ENCODE data around the gene SIX5. TPM values are rescaled to one million over a fixed set of nuclear protein-coding genes. Genes with fewer than 3 reads are reported as not detected.

SIX5 gene
- total and polyA plus RNA-seq, 9 of the 15 experiments (the other 6 are each of a cell fraction or from before 2014, with no cell fraction given): 1.4 to 17.2 (median 7.4) TPM; not detected in 2

DNA sequence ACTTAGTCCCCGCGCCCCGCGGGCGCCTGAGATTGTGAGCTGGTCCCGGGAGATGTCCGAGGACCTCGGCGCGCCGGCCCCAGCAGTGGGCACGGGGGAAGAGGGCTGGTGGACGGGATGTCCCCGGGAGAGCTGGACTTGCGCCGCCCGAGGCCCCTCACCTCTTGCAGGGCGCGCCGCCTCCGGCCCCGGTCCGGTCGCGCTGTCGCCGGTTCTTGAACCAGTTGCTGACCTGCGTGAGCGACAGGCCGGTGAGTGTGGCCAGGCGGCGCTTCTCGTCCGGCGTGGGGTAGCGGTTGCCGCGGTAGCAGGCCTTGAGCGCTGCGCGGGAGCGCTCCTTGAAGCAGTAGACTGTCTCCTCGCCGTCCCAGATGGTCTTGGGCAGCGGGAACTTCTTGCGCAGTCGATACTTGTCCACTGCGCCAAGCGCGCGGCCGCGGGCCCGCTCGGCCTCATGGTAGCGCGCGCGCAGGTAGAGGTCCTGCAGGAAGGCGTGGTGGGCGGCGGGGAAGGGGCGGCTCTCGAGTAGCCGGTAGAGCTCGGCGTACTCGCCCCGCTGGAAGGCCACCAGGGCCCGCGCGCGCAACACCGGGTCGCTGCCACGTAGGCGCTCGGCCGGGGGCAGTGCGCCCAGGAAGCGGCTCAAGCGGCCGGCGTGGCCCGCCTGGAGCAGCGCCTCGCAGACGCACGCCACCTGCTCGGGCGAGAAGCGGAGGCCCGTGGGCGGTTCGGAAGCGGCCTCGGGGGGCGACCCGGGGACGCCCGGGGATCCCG lies 984 bp downstream of the SIX5 start (continued):
- no peak for TF ChIP-seq CEBPB (tag; IDR thresholded peaks at IDR 0.05)
- no peak for TF ChIP-seq ZKSCAN1 (IDR thresholded peaks at IDR 0.05; ENCODE audit: low read depth, low read length)
- TF ChIP-seq LARP7 (IDR thresholded peaks at IDR 0.05): no peak
- TF ChIP-seq EP400 (IDR thresholded peaks at IDR 0.05): peak; percentile 43; the same call in 1 of the 2 replicates
- 0 out of 2 replicates have a peak, but pooled peaks have one; percentile 23 for TF ChIP-seq SIN3B (IDR thresholded peaks at IDR 0.05; ENCODE audit: low read depth)
- 0 out of 2 replicates have a peak, but pooled peaks have one; percentile 45 for TF ChIP-seq ELF2 (CRISPR knock-in tag; IDR thresholded peaks at IDR 0.05)
- TF ChIP-seq ZNF707 (CRISPR knock-in tag; conservative IDR thresholded peaks at IDR 0.05): no peak
- no peak for TF ChIP-seq KLF13 (tag; IDR thresholded peaks at IDR 0.05; ENCODE audit: borderline replicate concordance, low read depth)
- no peak for TF ChIP-seq CHCHD3 (CRISPR knock-in tag; IDR thresholded peaks at IDR 0.05)
- no peak for TF ChIP-seq ADNP (tag; IDR thresholded peaks at IDR 0.05)

GRCh38 chr19:45767410-45767880 lies 1.6 kb downstream of the SIX5 start:
- H3K9me1 ChIP-seq (ENCODE audit: control insufficient read depth, insufficient read depth, low read length): no peaks in the 10 kb centered on the region
- FAIRE-seq (peak; percentile 40), ATAC-seq (peak; percentile 12), DNase-seq (ENCODE audit: extremely low read depth in 1 of 4, low spot score in 3 of 4) (peak; percentile 64 to 89 (median 71))
- H3K4me2 ChIP-seq (ENCODE audit: insufficient read depth, low read length): peak overlapping the region; percentile 88
- H3K27ac ChIP-seq (ENCODE audit: extremely low read depth, low read depth, low read length): peak overlapping the region; percentile 77
- intact Hi-C loops (cut with micrococcal nuclease): no loop called here
- in situ Hi-C loops (cut with MboI): no loop called here
- H3K79me2 ChIP-seq (ENCODE audit: control insufficient read depth, insufficient read depth, low read length): peaks cover 17% of the 10 kb centered on the region; the same call in 2 of the 3 replicates
- H3K9me3 ChIP-seq (replicated peaks; ENCODE audit: control insufficient read depth, insufficient read depth, low read depth, low read length): no peaks in the 10 kb centered on the region
- peak overlapping the region; percentile 87 for H2AFZ ChIP-seq (ENCODE audit: low read depth, low read length)
- no peaks in the 10 kb centered on the region for H4K20me1 ChIP-seq (replicated peaks; ENCODE audit: control insufficient read depth, insufficient read depth, low read length)
- ChIA-PET CTCF (ENCODE audit: low intra/inter-chr PET ratio) (interaction anchor here (0.6 kb wide), 1 partner anchor 119 kb away, joined by 3 read pairs; the partner anchor contains the start of gene IRF2BP1), POLR2A (interaction anchor here (0.6 to 1.7 kb wide), 9 partner anchors 12 to 363 kb away, joined by 3 to 7 read pairs (median 4); partner anchors contain the start of gene SNRPD2)
- BruUV-seq (replicated peaks): no TSS peak
- peaks cover 10 to 87% of the 10 kb centered on the region in 2 experiments; a peak in 4 of 5 replicates for H3K4me1 ChIP-seq (replicated peaks in 1 of 2; ENCODE audit: control insufficient read depth in 2 of 2, insufficient read depth in 2 of 2, low read length in 2 of 2)
- peaks cover 4% of the 10 kb centered on the region; the same call in 1 of the 3 replicates for H3K36me3 ChIP-seq (ENCODE audit: control insufficient read depth, insufficient read depth, low read length)
- peak overlapping the region; percentile 56 for H3K4me3 ChIP-seq
- peak overlapping the region; percentile 69 to 98 for H3K9ac ChIP-seq (ENCODE audit: insufficient read depth in 1 of 2, low read depth in 2 of 2, low read length in 2 of 2)
- H3K27me3 ChIP-seq (ENCODE audit: control insufficient read depth in 2 of 2, insufficient read depth in 2 of 2, low read length in 2 of 2): no peaks in the 10 kb centered on the region
- 5% methylated on average over 19 of the region's 31 CpGs for WGBS (ENCODE audit: insufficient coverage, low coverage, missing lambda C conversion rate)
- TF ChIP-seq FIP1L1 (IDR thresholded peaks at IDR 0.05; ENCODE audit: low read depth, low read length, poor library complexity, severe bottlenecking): peak; percentile 7
- TF ChIP-seq MXI1 (IDR thresholded peaks at IDR 0.05; ENCODE audit: low read depth, low read length): 0 out of 2 replicates have a peak, but pooled peaks have one; percentile 52
- TF ChIP-seq ZNF23 (CRISPR knock-in tag; IDR thresholded peaks at IDR 0.05): no peak
- no peak for TF ChIP-seq POLR2B (IDR thresholded peaks at IDR 0.05; ENCODE audit: low read depth, partially characterized antibody)
- TF ChIP-seq SRSF9 (IDR thresholded peaks at IDR 0.05; ENCODE audit: borderline replicate concordance, low read depth, low read length): no peak
- TF ChIP-seq, protein P1, sequence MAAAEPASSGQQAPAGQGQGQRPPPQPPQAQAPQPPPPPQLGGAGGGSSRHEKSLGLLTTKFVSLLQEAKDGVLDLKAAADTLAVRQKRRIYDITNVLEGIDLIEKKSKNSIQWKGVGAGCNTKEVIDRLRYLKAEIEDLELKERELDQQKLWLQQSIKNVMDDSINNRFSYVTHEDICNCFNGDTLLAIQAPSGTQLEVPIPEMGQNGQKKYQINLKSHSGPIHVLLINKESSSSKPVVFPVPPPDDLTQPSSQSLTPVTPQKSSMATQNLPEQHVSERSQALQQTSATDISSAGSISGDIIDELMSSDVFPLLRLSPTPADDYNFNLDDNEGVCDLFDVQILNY (CRISPR knock-in tag; IDR thresholded peaks at IDR 0.05): no peak
- TF ChIP-seq TGIF2 (CRISPR knock-in tag; IDR thresholded peaks at IDR 0.05): 0 out of 2 replicates have a peak, but pooled peaks have one; percentile 55
- TF ChIP-seq TFAP4 (CRISPR knock-in tag; IDR thresholded peaks at IDR 0.05; ENCODE audit: borderline replicate concordance): peak; percentile 45; the same call in 1 of the 2 replicates
- TF ChIP-seq ELF1 (tag; IDR thresholded peaks at IDR 0.05): no peak
